Mucosa of stomach (tissue), 1 donor: ENCODE data around the gene SETSIP.
"Not testable (repeated sequence)": the region's sequence is repeated elsewhere in the genome, so short reads cannot be mapped to it uniquely, and the experiment has no call there.

Experiments
- H3K27me3 ChIP-seq: one replicate; pipeline ENCODE4 v1.7.0; 2013; ENCODE audit warnings: mild to moderate bottlenecking, low read length; ENCODE audit not compliant: control insufficient read depth, insufficient read depth
- H3K36me3 ChIP-seq: one replicate; pipeline ENCODE4 v1.7.0; 2013; ENCODE audit warnings: low read length; ENCODE audit not compliant: control insufficient read depth, insufficient read depth
- H3K4me1 ChIP-seq: one replicate; pipeline ENCODE4 v1.7.0; 2013; ENCODE audit warnings: mild to moderate bottlenecking, low read length; ENCODE audit not compliant: control insufficient read depth, insufficient read depth
- H3K4me3 ChIP-seq: one replicate; pipeline ENCODE4 v1.7.0; 2013; ENCODE audit warnings: low read length
- H3K9ac ChIP-seq: one replicate; pipeline ENCODE4 v1.7.0; 2013; ENCODE audit warnings: mild to moderate bottlenecking, low read length, moderate library complexity
- H3K9me3 ChIP-seq: one replicate; pipeline ENCODE4 v1.7.0; 2013; ENCODE audit warnings: mild to moderate bottlenecking, low read length, moderate library complexity; ENCODE audit not compliant: control insufficient read depth
- donor health status: Pancreatic carcinoma.

SETSIP gene

GRCh38 chr1:92084651-92085050 lies 9.4 kb upstream of the SETSIP start:
- H3K27me3 ChIP-seq: no peaks in the 10 kb centered on the region
- H3K36me3 ChIP-seq: no peaks in the 10 kb centered on the region
- H3K4me3 ChIP-seq: no peak overlapping the region
- no peak overlapping the region for H3K9ac ChIP-seq
- peaks cover 5% of the 10 kb centered on the region for H3K9me3 ChIP-seq
- H3K4me1 ChIP-seq: peaks cover 4% of the 10 kb centered on the region

GRCh38 chr1:92081031-92081430 lies 5.8 kb upstream of the SETSIP start:
- Histone ChIP-seq H3K36me3 (no peaks in the 10 kb centered on the region), H3K9ac (peak overlapping the region; percentile 89), H3K9me3 (peaks cover 5% of the 10 kb centered on the region), H3K4me3 (no peak overlapping the region), H3K4me1 (peaks cover 5% of the 10 kb centered on the region), H3K27me3 (no peaks in the 10 kb centered on the region)

DNA sequence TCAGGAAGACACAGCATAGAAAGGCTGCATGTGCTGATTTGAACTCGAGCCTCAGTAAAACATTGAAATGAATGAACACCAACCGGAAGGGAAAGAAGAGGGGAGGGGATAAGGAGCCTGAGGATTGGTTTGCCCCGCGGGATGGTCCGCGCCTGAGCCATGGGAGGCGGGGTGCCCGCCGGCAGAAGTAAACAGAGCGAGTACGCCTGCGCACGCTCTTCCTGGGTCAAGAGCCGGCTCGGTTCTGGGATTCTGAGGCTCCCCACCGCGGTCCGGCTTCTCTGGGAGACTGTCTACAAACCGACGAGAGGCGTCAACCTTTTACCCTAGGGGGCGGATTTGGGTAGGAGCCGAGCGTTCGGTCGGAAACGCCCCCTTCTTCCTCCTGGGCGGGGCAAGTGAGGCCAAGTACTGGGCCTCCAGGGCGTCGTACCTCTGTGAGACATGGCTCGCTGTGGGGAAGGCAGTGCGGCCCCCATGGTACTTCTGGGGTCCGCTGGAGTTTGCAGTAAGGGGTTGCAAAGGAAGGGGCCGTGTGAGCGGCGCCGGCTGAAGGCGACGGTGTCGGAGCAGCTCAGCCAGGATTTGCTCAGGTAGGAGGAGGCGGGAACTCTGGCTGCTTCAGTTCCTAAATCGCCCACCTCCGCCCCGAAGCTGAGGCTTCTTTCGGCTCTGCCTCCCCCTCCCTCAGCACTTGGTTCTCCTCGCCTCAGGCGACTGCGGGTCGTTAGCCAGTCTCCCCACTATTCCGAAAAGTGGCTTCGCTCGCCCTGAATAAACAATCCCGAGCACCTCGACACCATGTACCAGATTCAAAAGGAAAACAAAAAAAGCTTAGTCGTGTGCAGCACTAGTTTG lies 5.1 kb upstream of the SETSIP start, which contains the start of gene BTBD8:
Gene BTBD8, plus strand, starts transcription at position 218 of the 858 bp plus-strand sequence. Its CDS starts 227 bp downstream, at position 445.
- no peaks in the 10 kb centered on the region for H3K27me3 ChIP-seq
- H3K9ac ChIP-seq: peak within 1 kb of the TSS; percentile 89
- no peaks in the 10 kb centered on the region for H3K36me3 ChIP-seq
- peaks cover 5% of the 10 kb centered on the region for H3K4me1 ChIP-seq
- H3K4me3 ChIP-seq: peak within 1 kb of the TSS; percentile 85
- H3K9me3 ChIP-seq: no peaks in the 10 kb centered on the region

DNA sequence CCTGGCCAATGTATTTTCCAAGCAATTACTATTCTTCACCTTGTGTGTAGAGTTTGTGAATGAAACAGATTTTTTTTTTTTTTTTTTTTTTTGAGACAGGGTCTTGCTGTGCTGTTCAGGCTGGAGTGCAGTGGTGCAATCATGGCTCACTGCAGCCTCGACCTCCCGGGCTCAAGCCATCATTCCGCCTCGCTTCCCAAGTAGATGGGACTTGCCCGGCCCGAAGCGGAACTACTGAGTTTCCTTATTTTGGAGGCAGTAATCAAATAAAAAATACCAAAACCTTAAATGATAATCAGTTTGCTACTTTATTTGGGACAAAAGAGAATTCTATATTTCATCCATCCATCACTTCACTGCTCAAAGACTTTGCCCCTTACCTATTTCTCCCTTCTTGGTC lies 4.2 kb upstream of the SETSIP start:
- H3K9ac ChIP-seq: no peak overlapping the region
- no peaks in the 10 kb centered on the region for H3K27me3 ChIP-seq
- no peaks in the 10 kb centered on the region for H3K36me3 ChIP-seq
- H3K4me1 ChIP-seq: peaks cover 5% of the 10 kb centered on the region
- no peak overlapping the region for H3K4me3 ChIP-seq
- H3K9me3 ChIP-seq: no peaks in the 10 kb centered on the region

GRCh38 chr1:92078077-92078476 lies 2.9 kb upstream of the SETSIP start:
- H3K36me3 ChIP-seq, H3K9ac ChIP-seq, H3K4me3 ChIP-seq, H3K9me3 ChIP-seq, H3K27me3 ChIP-seq, H3K4me1 ChIP-seq: not testable (repeated sequence)

DNA sequence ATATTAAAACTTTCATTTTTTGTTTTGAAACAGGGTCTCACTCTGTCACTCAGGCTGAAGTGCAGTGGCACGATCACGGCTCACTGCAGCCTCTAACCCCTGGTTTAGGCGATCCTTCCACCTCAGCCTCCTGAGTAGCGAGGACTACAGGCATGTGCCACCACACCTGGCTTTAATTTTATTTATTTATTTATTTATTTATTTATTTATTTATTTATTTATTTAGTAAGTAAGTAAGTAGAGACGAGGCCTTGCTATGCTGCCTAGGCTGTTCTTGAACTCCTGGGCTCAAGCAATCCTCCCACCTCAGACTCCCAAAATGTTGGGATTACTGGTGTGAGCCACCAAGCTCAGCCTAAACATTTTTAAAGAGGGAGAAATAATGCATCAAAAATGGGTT lies 1.2 kb upstream of the SETSIP start:
- Histone ChIP-seq H3K9me3 (no peaks in the 10 kb centered on the region), H3K9ac (no peak overlapping the region), H3K27me3 (no peaks in the 10 kb centered on the region), H3K36me3 (no peaks in the 10 kb centered on the region), H3K4me1 (peaks cover 5% of the 10 kb centered on the region), H3K4me3 (no peak overlapping the region)

DNA sequence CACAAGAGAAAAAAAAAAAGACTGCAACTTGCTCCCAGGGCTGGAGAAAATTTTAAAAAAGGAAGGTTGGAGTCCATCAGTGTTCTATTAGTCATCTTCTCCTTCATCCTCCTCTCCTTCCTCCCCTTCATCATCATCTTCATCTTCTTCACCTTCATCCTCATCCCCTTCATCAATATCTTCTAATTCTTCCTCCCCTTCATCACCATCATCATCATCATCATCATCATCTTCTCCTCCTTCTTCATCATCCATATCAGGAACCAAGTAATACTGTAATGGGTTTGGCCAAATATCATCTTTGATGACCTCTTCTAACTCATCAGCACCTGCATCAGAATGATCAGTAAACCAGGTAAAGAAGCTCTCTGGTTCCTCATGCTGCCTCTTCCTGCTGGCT lies 765 bp downstream of the SETSIP start:
- not testable (repeated sequence) for H3K4me1 ChIP-seq, H3K4me3 ChIP-seq, H3K9me3 ChIP-seq, H3K36me3 ChIP-seq, H3K9ac ChIP-seq, H3K27me3 ChIP-seq

DNA sequence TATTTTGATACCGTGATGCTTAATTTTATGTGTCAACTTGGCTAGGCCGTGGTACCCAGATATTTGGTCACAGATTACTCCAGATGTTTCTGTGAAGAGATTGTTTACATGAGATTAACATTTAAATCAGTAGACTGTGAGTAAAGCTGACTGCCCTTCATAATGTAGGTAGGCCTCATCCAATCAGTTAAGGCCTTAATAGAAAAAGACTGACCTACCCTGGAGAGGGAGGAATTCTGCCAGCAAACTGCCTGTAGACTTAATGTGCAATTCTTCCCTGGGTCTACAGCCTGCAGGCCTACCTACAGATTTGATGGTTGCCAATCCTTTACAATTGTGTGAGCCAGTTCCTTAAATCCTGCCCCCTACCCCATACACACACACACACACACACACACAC lies 4.3 kb downstream of the SETSIP start:
- Histone ChIP-seq H3K4me1 (no peaks in the 10 kb centered on the region), H3K4me3 (no peak overlapping the region)

GRCh38 chr1:92066321-92066720 lies 8.9 kb downstream of the SETSIP start:
- Histone ChIP-seq H3K36me3 (no peaks in the 10 kb centered on the region), H3K4me3 (no peak overlapping the region), H3K9me3 (no peaks in the 10 kb centered on the region), H3K9ac (no peak overlapping the region), H3K27me3 (no peaks in the 10 kb centered on the region), H3K4me1 (no peaks in the 10 kb centered on the region)

More for the DNA sequence above, 4.3 kb downstream of the SETSIP start:
- Histone ChIP-seq H3K27me3 (no peaks in the 10 kb centered on the region), H3K9me3 (no peaks in the 10 kb centered on the region), H3K9ac (no peak overlapping the region), H3K36me3 (no peaks in the 10 kb centered on the region)

DNA sequence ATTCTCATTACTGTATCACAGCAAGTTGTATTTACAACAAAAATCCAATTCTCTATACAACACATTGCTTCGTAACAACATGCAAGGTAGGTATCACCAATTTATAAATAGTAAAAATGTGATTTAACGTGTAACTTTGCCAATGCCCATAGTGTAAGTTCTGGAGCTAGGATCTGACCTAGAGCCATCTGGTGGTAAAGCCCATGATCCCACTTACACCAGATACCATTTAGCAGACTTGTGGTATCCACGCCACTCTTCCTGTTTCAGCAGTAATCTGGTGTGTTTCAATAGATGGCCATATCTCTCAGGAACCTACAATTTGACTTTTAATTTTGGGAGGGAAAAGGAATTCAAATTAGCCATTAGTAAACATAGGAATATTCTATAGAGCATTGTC lies 10.2 kb downstream of the SETSIP start:
- no peaks in the 10 kb centered on the region for H3K27me3 ChIP-seq
- H3K9ac ChIP-seq: no peak overlapping the region
- H3K36me3 ChIP-seq: no peaks in the 10 kb centered on the region
- no peaks in the 10 kb centered on the region for H3K9me3 ChIP-seq
- no peak overlapping the region for H3K4me3 ChIP-seq
- H3K4me1 ChIP-seq: no peaks in the 10 kb centered on the region

DNA sequence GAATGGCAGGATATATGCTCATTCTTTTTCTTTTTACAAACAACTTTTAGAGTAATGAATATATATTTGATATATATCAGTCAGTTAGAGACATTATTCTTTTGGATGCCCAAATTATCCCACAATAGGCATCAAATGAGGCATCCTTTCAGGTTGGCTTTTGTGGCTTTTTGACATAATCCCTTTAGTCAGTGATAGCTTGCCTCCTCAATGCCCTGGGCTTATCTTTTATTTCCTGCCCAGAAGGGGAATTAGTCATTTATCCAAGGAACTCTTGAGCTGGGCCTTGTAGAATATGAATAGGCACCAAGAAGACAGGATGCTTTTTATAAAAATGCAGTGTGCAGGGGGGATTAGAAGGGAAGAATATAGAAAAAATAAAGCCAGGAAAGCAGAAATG lies 23.3 kb downstream of the SETSIP start:
- no peaks in the 10 kb centered on the region for H3K9me3 ChIP-seq
- no peaks in the 10 kb centered on the region for H3K36me3 ChIP-seq
- H3K4me1 ChIP-seq: no peaks in the 10 kb centered on the region
- H3K27me3 ChIP-seq: peaks cover 4% of the 10 kb centered on the region
- no peak overlapping the region for H3K9ac ChIP-seq
- no peak overlapping the region for H3K4me3 ChIP-seq

DNA sequence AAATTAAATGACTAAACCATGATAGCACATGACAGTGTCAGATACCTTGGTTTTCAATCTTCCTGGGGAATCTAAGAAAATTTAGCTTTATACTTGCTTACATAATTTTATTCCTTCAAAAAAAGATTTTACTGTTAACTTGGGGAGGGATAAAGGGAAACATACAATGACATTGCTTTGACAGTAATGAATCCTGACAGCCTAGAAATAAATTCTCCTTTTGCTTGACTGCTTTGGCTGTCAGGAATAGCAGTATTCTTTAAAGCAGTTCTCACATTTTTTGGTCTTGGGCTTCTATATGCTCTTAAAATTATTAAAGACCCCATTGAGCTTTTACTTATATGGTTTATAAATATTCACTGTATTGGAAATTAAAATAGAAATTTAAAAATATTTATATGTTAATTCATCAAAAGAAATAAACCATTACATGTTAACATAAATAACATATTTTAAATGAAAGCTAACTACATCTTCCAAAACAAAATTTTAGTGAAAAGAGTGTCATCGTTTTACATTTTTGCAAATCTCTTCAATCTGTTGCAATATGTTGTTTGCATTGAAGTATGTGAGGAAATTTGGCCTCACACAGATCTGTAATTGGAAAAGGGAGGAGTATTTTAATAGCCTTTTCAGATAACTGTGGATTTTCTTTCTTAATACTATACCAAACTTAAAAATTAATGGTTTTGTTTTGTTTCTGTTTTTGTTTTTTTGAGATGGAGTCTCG lies 29.3 kb downstream of the SETSIP start:
- Histone ChIP-seq H3K4me1 (no peaks in the 10 kb centered on the region), H3K36me3 (no peaks in the 10 kb centered on the region), H3K27me3 (no peaks in the 10 kb centered on the region), H3K9me3 (no peaks in the 10 kb centered on the region), H3K4me3 (no peak overlapping the region), H3K9ac (no peak overlapping the region)
